Right lobe of liver (tissue), 4 donors: ENCODE data around the gene TOB2.

ENCODE experiments used
- CTCF ChIP-seq, 4 donors: fragments of 200-600 bp in 3 of 4; fragments of 450-650 bp in 1 of 4; IDR thresholded peaks; one replicate each; pipeline versions ENCODE4 v1.5.1 to v1.8.0; 2016 to 2022; ENCODE audit warnings: antibody characterized with exemption in 4 of 4, mild to moderate bottlenecking in 2 of 4
- POLR2A ChIP-seq: fragments of 450-650 bp; IDR thresholded peaks from one replicate; pipeline ENCODE4 v1.6.1; 2017; ENCODE audit warnings: antibody characterized with exemption, mild to moderate bottlenecking
- donor health status: DM: no; HTN: no; CAD: no.
- donor health status: DM: no; HTN: no; CAD: no.
- donor health status: DM: no; HTN: yes; CAD: no.

- TF ChIP-seq CTCF (IDR thresholded peaks at IDR 0.05), result no peak
- no peak for TF ChIP-seq POLR2A
These were observed 20.8 kb downstream of the TOB2 start for GRCh38 chr22:41425660-41426365.
